Left lung (tissue), 10 donors: ENCODE results near the gene CLEC4G. TPM values are rescaled to one million over a fixed set of nuclear protein-coding genes. Genes with fewer than 3 reads are reported as not detected.

Source experiments
- ATAC-seq: fragments of 200-7000 bp; cut with Tn5 transposase; one replicate; pipeline ENCODE4 v1.9.1; 2020; ENCODE audit warnings: moderate library complexity
- DNase-seq, 4 donors: peaks; one replicate each; pipeline ENCODE4 v3.0.0-alpha.2; 2013 to 2020
- H3K27ac ChIP-seq, 2 donors: fragments of 200-600 bp; sonication (generic) in 1 of 2; one replicate each; pipeline versions ENCODE4 v1.5.0 to v1.8.0; 2020 to 2021
- H3K27me3 ChIP-seq, 2 donors: fragments of 200-600 bp; sonication (generic) in 1 of 2; one replicate each; pipeline versions ENCODE4 v1.5.0 to v1.8.0; 2020 to 2021
- H3K36me3 ChIP-seq, 2 donors: fragments of 200-600 bp; sonication (generic) in 1 of 2; one replicate each; pipeline versions ENCODE4 v1.5.0 to v1.8.0; 2020 to 2021
- H3K4me1 ChIP-seq, 2 donors: fragments of 200-600 bp; one replicate each; pipeline ENCODE4 v1.8.0; 2021
- H3K4me3 ChIP-seq, 2 donors: fragments of 200-600 bp; sonication (generic) in 1 of 2; one replicate each; pipeline versions ENCODE4 v1.5.0 to v1.8.0; 2020 to 2021; ENCODE audit warnings: mild to moderate bottlenecking in 1 of 2
- H3K9me3 ChIP-seq, 2 donors: fragments of 200-600 bp; sonication (generic) in 1 of 2; one replicate each; pipeline versions ENCODE4 v1.5.0 to v1.8.0; 2020 to 2021
- intact Hi-C, 2 donors: fragments of 100-400 bp; cut with DNase I; formaldehyde crosslinking; loops; one replicate each; pipeline versions ENCODE4 v1.11.2 to v1.14.2; 2022
- polyA plus RNA-seq, 6 donors: library from polyadenylated mRNA; unstranded; fragments of 120-200 nt; gene quantifications; one replicate each; pipeline ENCODE4 v1.2.1, GENCODE V29; 2013; ENCODE audit not compliant: insufficient read length in 6 of 6
- total RNA-seq, 2 donors: library from RNA; stranded (reverse); fragmentation: NEBNext Ultra II Directional; extraction: Animal tissue kit (Norgen Biotek cat#: 25700); gene quantifications; one replicate each; pipeline ENCODE4 v1.2.1, GENCODE V29; 2021
- TF ChIP-seq, protein P1 (sequence below), 2 donors: fragments of 200-600 bp; sonication (generic) in 1 of 2; IDR thresholded peaks; one replicate each; pipeline versions ENCODE4 v1.5.0 to v1.8.0; 2021; ENCODE audit warnings: antibody characterized with exemption in 2 of 2
- donor health status: DM: no; HTN: yes; CAD: no.
- donor health status: DM: no; HTN: no; CAD: no.

Gene CLEC4G
- total and polyA plus RNA-seq, 8 donors, result 0.20 to 2.2 (median 0.33) TPM; not detected in 2

DNA sequence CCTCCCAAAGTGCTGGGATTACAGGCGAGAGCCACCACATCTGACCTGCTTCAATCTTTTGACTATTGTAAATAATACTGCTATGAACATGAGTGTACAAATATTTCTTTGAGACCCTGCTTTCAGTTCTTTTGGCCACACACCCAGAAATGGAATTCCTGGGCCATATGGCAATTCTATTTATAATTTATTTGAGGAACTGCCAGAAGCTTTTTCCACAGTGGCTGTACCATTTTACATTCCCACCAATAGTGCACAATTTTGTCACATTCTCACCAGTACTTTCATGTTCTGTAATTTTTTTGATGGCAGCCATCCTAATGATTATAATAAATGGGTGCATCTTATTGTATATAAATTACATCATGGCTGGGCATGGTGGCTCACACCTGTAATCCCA, 16.2 kb downstream of the CLEC4G start:
- DNase-seq (no peak), ATAC-seq (no peak)
- H3K4me3 ChIP-seq, result no peak overlapping the region
- peaks cover 0 to 9% of the 10 kb centered on the region in 2 donors for H3K9me3 ChIP-seq
- H3K27ac ChIP-seq, result peak overlapping the region in 1 of 2 donors; percentile 82
- TF ChIP-seq, protein P1, sequence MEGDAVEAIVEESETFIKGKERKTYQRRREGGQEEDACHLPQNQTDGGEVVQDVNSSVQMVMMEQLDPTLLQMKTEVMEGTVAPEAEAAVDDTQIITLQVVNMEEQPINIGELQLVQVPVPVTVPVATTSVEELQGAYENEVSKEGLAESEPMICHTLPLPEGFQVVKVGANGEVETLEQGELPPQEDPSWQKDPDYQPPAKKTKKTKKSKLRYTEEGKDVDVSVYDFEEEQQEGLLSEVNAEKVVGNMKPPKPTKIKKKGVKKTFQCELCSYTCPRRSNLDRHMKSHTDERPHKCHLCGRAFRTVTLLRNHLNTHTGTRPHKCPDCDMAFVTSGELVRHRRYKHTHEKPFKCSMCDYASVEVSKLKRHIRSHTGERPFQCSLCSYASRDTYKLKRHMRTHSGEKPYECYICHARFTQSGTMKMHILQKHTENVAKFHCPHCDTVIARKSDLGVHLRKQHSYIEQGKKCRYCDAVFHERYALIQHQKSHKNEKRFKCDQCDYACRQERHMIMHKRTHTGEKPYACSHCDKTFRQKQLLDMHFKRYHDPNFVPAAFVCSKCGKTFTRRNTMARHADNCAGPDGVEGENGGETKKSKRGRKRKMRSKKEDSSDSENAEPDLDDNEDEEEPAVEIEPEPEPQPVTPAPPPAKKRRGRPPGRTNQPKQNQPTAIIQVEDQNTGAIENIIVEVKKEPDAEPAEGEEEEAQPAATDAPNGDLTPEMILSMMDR (IDR thresholded peaks at IDR 0.05), result no peak
- peaks cover 0 to 22% of the 10 kb centered on the region in 2 donors for H3K4me1 ChIP-seq
- no peaks in the 10 kb centered on the region for H3K36me3 ChIP-seq
- intact Hi-C loops, result no loop called here
- no peaks in the 10 kb centered on the region for H3K27me3 ChIP-seq

DNA sequence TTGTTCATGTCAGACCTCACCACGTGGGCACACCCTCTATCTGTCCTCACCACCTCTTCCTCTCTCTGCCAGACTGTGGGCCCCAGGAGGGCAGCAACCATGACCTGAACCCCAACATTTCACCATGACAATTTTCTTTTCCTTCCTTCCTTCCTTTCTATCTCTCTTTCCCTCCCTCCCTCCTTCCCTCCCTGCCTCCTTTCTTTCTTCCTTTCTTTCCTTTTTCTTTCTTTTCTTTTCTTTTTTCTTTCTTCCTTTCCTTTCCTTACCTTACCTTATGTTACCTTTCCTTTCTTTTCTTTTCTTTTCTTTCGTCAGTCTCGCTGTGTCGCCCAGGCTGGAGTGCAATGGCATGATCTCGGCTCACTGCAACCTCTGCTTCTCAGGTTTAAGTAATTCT, 21.3 kb downstream of the CLEC4G start:
- TF ChIP-seq, protein P1 (IDR thresholded peaks at IDR 0.05), result no peak
- H3K4me1 ChIP-seq, result peaks cover 0 to 44% of the 10 kb centered on the region in 2 donors
- peak overlapping the region in 1 of 2 donors; percentile 66 for H3K27ac ChIP-seq
- DNase-seq (no peak), ATAC-seq (no peak)
- H3K27me3 ChIP-seq, result no peaks in the 10 kb centered on the region
- intact Hi-C loops, result no loop called here
- no peaks in the 10 kb centered on the region for H3K9me3 ChIP-seq
- H3K36me3 ChIP-seq, result no peaks in the 10 kb centered on the region
- no peak overlapping the region for H3K4me3 ChIP-seq

DNA sequence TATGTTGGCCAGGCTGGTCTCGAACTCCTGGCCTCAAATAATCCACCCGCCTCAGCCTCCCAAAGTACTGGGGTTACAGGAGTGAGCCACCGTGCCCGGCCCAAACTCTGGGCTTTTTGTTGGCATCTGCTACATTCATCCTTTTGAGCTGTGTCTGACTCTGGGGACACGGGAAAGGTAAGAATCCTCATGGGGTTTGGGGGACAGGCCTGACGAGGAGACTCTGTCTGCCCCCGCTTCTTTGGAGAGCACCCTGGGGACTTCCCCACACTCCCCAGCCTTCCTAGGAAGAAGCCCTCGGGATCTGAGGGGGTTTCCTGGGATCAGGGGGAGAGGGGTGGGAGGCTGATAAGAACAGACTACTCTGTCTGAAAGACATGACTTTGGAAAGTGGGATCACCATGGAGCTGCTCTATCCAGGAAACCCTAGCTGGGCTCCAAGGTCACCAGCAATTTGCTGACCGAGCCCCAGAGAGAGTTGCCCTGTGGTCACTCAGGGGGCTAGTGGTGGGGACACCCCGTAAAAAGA, 21.9 kb downstream of the CLEC4G start:
- TF ChIP-seq, protein P1 (IDR thresholded peaks at IDR 0.05), result no peak
- Histone ChIP-seq H3K4me1 (peaks cover 0 to 44% of the 10 kb centered on the region in 2 donors), H3K4me3 (no peak overlapping the region), H3K9me3 (no peaks in the 10 kb centered on the region), H3K27me3 (no peaks in the 10 kb centered on the region), H3K27ac (peak overlapping the region in 1 of 2 donors; percentile 66), H3K36me3 (no peaks in the 10 kb centered on the region)
- intact Hi-C loops, result no loop called here
- no peak for ATAC-seq
- no peak for DNase-seq

DNA sequence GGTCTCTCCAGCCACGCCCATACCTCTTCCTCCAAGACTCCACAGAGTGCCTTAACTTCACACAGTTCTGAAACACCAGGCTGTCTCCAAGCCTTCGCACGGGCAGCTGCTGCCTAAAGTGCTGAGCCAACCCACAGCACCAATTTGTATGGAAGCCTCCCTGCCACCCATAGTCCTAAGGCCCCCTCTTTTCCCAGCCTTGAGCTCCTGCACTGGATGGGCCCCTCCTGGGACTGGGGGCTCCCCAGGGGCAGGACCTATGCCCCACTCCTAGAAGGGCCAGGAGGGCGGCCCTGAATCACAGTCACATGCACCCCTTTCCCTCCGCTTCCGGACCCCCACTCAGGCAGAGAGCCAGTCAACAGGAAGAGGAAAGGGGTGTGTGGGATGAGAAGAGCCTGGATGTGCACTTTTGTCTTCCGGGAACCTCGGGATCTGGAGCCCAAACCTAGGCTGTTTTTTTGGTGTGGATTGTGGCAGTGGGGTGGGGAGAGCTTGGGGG, 24.9 kb downstream of the CLEC4G start:
- TF ChIP-seq, protein P1 (IDR thresholded peaks at IDR 0.05), result no peak
- H3K27me3 ChIP-seq, result no peaks in the 10 kb centered on the region
- ATAC-seq (no peak), DNase-seq (no peak)
- H3K36me3 ChIP-seq, result no peaks in the 10 kb centered on the region
- intact Hi-C loops, result no loop called here
- H3K9me3 ChIP-seq, result no peaks in the 10 kb centered on the region
- no peak overlapping the region for H3K4me3 ChIP-seq
- peak overlapping the region in 1 of 2 donors; percentile 92 for H3K27ac ChIP-seq
- peaks cover 0 to 50% of the 10 kb centered on the region in 2 donors for H3K4me1 ChIP-seq

DNA sequence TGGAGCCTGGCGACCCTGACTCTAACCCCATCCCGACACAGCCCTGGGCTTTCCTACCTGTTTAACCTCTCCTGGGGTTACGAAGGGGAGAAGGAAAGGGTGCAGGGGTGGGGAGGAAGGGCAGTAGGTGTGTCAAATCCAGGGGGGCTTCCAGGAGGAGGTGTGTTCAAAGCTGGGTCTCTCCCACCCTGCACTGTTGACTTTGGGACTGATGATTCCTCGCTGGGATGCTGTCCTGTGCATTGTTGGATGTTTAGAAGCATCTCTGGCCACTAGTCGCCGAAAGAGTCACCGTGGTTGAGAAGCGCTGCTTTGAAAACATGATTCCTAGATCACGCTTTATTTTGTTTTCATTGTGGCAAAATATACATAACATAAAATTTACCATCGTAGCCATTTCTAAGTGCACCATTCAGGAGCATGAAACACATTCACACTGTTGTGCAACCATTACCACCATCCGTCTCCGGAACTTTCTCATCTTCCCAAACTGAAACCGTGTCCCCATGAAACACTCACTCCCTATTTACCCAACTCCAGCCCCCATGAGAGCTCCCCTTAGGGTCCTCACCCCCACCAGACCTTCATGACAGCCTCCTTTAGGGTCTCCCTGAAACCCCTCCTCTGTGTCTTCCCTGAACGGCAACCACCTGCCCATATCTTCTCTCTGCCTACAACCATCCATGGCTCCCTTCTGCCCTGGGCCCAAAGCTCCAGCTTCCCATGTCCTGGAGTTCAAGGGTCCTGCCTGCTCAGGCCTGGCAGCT, 25.5 kb downstream of the CLEC4G start:
- ATAC-seq (no peak), DNase-seq (no peak)
- Histone ChIP-seq H3K4me1 (peaks cover 0 to 50% of the 10 kb centered on the region in 2 donors), H3K9me3 (no peaks in the 10 kb centered on the region), H3K27me3 (peaks cover 0 to 2% of the 10 kb centered on the region in 2 donors), H3K36me3 (no peaks in the 10 kb centered on the region), H3K4me3 (peak overlapping the region in 1 of 2 donors; percentile 1), H3K27ac (peak overlapping the region; percentile 39 to 92)
- intact Hi-C loops, result no loop called here
- TF ChIP-seq, protein P1 (IDR thresholded peaks at IDR 0.05), result no peak
